ENCODE measurements around the gene PTPRO.

DNA sequence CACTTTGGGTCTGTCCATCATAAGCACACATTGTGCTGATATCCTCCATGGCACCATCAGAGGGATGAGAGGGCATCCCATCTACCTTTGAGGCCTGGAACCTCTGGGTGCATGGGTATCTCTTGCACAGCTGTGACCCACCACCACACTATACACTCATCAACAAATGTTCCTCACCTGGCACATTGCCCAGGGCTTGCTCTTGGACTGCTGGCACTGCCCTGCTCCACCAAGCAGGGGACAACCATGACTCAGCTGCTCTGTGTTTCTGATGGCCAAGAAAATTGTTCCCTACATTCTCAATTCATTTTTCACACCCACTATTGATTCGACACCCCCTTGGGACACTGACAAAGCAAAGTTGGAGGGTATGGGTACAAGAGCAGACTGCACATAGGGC, 155.5 kb downstream of the PTPRO start:
- TF ChIP-seq, protein P1, sequence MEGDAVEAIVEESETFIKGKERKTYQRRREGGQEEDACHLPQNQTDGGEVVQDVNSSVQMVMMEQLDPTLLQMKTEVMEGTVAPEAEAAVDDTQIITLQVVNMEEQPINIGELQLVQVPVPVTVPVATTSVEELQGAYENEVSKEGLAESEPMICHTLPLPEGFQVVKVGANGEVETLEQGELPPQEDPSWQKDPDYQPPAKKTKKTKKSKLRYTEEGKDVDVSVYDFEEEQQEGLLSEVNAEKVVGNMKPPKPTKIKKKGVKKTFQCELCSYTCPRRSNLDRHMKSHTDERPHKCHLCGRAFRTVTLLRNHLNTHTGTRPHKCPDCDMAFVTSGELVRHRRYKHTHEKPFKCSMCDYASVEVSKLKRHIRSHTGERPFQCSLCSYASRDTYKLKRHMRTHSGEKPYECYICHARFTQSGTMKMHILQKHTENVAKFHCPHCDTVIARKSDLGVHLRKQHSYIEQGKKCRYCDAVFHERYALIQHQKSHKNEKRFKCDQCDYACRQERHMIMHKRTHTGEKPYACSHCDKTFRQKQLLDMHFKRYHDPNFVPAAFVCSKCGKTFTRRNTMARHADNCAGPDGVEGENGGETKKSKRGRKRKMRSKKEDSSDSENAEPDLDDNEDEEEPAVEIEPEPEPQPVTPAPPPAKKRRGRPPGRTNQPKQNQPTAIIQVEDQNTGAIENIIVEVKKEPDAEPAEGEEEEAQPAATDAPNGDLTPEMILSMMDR (conservative IDR thresholded peaks at IDR 0.05), result no peak
- TF ChIP-seq ZFX (IDR thresholded peaks at IDR 0.05), result no peak
